Midbrain (tissue), 1 donor: ENCODE measurements around the gene CIDEC.

Experiments
- DNase-seq: peaks from one replicate; lab custom pipeline; 2025; lab: John Stamatoyannopoulos, UW

CIDEC gene

DNA sequence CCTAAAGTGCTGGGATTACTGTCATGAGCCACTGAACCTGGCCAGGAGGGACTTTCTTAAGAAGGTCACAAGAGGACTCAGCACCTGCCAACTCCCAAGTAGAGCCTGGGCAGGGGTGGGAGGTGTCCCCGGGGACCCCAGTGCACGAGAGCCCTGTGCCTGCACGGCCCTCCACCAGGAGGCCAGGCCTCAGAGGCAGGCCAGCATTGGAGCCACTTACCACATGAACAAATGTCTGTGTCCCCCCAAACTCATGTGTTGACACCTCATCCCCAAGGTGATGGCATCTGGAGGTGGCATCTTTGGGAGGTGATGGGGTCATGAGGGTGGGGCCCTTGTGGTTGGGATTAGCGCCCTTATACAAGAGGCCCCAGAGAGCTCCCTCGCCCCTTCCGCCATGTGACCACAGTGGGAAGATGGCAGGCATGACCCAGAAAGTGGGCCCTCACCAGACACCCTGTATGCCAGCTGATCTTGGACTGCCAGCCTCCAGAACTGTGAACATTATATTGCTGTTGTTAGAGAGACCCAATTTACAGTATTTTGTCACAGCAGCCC, 33.0 kb downstream of the CIDEC start:
- no peak for DNase-seq

DNA sequence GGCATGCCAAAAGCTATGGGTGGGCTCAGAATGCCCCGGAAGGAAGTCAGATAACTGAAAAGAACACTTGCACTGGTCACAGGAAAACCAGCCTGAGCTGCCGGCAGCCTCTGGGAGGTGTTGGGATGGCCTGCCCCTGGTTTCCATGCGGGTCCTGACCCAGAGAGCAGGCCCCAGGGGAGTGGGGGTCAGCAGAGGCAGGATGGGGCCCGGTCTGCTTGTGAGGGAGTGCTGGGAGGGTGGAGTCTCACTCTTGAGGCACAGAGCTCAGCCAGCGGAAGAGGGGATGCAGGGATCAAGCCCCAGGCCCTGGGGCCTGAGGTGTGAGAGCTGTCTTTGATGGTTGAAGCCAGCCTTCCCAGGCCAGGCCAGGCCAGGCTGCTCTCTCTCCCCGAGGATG, 33.8 kb downstream of the CIDEC start:
- no peak for DNase-seq

DNA sequence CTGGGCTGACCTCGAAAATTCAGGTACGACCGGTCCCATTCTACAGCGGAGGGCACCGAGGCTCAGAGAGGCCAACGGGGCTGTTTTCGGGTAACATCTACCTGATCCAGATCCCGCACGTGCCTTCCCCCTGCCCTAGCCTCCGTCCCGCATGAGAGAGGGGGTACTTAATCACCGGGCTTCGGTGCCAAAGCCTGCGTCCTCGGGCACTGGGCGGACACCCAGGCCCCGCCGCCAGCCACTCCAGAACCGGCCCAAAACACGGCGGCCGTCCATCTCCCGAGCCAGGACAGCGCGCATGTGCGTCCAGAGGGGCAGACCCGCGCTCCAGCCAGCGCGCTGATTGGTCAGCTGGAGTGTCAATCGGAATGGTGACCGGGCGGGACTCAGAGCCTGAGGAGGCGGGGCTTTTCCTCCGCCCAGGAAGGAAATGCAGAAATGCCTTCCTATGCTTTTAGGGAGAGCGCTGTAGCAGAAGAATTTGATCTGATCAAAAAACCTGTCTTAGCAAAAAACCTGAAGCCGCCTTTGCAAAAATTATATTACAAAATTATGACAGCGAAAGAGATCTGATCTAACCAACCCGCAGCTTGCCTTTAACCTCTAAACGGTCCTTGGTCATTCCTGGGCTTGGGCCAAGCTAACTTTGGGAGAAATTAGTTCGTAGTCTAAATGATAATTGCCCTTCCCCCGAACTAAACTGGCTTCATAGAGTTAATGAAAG, 36.2 kb downstream of the CIDEC start, which contains the start of gene RPUSD3:
TSS of gene RPUSD3 (minus strand) at position 294 of the 724 bp plus-strand sequence. CDS start at position 276, 18 bp downstream.
- peak; percentile 98 for DNase-seq

DNA sequence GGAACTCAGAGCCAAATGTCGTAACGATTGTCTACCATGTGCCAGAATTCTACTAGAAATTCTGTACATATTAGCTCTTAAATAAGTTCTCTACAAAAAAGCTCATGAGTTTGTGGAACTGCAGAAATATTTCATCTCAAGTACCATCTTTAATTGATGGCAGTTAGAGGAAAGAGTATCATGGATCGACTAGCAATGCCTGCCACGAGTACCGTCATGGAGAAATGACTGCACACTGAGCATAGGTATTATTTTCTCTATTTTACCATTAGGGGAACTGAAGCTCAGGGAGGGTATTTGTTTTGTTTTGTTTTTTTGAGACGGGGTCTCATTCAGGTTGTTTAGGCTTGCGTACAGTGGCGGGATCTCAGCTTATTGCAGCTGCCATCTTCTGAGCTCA, 39.0 kb downstream of the CIDEC start:
- DNase-seq: no peak

DNA sequence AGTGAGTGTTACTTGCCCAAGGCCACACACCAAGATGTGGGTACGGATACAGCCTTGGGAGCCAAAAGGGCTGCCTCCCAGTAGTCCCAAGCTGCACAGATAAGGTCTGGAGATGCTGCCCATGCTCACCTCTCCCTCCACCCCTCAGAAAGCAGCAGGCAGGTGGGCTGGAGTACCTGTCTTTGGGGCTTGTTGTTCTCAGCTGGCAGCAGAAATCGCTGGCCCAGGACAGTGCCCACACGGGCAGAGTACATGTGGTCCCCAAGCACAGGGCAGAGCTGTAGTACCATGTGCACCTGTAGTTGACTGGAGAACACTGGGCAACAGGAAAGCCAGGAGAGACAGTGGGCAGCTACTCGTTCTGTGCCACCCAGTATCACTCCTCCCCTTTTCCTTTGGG, 41.2 kb downstream of the CIDEC start:
- DNase-seq: no peak

DNA sequence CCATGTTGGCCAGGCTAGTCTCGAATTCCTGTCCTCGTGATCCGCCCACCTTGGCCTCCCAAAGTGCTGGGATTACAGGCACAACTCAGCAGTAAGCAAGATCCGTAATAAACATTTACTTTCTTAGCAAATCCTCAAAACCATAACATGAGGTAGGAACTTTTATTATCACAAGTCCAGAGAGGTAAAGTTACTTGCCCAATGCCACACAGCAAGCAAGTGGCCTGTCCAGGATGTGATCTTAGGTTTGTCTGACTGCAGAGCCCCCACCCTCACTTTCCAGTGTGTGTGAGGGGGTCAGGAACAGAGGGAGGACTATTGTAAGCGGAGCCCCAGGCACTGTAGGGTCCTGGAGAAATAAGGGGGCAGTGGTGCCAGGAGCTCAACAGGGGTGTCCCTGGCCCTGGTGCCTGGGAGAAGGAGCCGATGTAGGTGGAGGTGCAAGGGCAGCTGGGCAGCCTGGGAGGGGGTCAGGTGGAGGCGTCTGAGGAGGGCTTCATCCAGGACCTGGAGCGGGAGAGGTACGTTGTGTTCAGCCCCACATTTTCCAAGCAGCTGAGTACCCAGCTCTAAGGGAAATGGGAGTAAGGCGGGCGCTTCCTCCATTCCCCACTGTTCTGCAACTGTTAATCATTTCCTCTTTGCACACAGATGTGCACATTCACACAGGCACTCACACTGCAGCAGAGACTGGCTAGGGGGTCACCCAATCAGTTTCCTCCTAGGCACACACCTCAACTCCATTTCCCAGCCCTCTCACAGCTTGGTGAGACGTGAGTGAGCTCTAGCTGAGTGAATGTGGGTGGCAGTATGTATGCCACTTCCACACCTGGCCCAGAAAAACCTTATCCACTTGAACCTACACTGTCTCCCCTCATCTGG, 42.1 kb downstream of the CIDEC start:
- DNase-seq: no peak

DNA sequence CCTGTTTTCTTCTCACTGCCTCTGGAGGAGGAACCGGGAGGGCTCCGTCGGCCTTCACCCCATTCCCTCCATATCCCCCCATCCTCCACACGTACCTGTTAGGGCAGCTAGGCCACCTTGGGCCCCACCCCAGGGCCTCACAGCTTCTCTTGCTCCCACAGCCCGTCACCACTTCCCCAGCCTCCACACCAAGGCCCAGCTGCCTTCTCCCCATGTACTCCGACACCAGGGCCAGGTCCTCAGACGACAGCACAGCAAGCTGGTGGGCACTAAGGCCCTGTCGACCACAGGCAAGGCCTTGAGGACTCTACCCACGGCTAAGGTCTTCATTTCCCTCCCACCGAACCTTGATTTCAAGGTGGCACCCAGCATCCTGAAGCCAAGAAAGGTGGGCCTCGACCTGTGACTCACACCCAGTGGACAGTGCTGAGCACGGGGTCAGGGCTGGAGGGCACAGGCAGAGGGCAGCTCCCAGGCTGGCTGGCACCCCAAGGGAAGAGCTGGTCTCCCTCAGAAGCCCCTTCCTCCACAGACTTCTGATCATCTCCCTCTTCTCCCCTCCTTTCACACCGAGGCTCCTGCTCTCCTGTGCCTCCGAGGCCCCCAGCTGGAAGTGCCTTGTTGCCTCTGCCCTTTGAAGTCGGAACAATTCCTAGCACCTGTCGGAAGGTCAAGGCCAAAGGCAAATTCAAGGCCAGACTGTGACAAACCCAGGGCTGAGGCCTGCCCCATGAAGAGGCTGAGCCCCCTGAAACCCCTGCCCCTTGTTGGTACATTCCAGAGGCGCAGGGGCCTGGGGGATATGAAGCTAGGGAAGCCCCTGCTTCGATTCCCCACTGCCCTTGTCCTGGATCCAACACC, 45.3 kb downstream of the CIDEC start:
- DNase-seq: no peak

DNA sequence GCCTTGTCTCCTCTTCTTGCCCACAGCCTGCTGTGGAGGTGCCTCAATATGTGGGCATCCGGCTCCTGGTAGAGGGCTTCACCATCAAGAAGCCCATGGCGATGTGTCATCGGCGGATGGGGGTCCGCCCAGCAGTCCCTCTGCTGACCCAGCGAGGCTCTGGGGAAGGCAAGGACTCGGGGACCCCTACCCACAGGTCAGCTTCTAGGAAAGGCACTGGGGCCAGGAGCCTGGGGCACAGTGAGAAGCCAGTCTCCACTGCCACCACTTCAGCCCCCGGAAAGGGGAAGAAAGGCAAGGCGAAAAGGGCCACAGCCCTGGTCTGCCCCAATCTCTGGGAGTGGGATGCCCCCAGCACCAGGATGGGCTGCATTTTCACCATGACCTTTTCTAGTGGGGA, 47.0 kb downstream of the CIDEC start:
- DNase-seq: no peak

DNA sequence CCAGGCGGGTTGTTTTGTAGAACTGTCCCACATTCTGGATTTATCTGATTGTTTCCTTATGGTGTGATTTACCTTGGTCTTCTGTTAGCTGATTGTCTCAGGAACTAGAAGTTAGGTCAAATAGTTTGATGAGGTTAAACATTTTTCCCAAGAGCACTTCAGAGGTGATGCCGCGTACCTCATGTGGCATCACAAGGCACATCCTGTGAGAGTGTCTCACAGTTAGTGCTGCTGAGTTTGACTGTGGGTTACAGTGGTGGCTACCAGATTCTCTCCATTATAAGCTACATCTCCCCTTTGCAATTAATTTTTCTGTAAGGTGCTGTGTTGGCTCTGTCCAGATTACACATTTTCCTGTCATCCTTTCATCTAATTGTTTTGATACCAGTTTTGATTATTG, 48.8 kb downstream of the CIDEC start:
- no peak for DNase-seq

DNA sequence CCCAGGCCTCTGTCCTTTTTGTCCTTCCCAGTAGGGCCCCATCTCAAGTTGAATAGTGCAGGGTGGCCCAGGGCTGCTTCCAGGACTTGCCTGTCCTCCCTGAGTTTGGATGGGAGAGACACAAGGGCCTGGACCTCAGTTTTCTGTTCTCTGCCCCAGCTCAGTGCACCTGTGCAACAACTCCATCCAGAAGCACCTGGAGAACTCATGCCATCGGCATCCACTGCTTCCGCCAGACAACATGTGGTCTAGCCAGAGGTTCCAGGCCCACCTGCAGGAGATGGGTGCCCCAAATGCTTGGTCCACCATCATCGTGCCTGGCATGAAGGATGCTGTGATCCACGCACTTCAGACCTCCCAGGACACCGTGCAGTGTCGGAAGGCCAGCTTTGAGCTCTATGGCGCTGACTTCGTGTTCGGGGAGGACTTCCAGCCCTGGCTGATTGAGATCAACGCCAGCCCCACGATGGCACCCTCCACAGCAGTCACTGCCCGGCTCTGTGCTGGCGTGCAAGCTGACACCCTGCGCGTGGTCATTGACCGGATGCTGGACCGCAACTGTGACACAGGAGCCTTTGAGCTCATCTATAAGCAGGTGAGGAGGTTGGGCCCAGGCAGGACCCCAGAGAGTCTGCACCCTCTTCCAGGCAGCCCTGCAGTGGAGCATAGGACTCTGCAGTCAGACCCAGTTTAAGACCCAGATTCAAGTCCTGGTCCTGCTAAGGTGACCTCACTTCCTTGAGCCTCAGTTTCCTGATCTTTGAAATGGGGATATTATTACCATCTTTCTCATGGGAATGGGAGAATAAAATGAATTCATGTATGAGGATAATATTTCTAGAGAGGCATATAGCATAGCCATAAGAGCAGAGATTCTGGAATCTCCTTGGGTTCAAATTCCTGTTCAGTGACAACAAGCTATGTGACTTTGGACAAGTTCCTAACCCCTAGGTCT, 51.0 kb downstream of the CIDEC start:
- DNase-seq: no peak

DNA sequence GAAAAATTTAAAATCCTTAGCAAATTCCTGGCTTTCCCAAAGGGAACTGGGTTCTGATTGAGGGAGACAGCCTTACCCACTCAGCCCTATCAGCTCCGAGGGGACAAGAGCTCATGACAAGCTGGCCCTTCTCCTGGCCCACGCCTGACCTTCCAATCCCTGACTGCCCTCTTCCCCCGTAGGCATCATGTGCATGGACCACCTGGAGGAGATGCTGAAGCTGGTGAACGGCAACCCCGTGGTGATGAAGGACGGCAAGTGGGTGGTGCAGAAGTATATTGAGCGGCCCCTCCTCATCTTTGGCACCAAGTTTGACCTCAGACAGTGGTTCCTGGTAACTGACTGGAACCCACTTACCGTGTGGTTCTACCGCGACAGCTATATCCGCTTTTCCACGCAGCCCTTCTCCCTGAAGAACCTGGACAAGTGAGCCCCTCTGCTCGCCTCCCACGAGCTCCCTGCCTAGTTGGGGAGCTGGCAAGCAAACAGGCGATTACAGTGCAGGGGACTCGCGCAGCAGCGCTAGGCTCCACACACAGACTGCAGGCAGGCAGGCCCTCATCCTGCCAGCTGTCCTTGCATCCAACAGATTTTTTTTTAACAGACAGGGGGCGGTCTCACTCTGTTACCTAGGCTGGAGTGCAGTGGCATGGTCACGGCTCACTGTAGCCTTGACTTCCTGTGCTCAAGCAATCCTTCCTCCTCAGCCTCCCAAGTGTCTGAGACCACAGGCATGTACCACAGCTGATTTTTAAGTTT, 53.1 kb downstream of the CIDEC start:
- DNase-seq: no peak

DNA sequence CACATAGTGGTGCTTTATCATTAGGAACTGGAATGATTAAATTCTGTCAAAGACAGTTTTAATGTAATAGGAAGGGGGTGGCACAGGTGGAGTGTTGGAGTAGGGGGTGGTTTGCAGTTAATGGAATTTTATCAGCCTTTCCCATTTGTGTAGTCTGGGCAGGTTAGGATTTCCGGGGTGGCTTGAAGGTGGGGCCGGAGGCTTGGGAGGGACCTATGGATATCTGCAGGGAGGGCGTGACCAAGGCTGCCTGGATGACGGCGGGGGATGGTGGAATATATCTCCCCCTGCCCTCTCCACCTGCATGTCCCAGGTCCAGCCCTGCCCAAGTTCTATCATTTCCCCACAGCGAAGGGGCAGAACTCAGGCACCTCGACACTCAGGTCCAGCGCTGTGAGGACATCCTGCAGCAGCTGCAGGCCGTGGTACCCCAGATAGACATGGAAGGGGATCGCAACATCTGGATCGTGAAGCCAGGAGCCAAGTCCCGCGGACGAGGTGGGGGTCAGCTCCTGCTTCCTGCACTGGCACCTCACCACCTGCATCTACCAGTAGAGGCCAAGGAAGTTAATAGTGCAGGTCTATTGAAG, 54.5 kb downstream of the CIDEC start:
- no peak for DNase-seq

DNA sequence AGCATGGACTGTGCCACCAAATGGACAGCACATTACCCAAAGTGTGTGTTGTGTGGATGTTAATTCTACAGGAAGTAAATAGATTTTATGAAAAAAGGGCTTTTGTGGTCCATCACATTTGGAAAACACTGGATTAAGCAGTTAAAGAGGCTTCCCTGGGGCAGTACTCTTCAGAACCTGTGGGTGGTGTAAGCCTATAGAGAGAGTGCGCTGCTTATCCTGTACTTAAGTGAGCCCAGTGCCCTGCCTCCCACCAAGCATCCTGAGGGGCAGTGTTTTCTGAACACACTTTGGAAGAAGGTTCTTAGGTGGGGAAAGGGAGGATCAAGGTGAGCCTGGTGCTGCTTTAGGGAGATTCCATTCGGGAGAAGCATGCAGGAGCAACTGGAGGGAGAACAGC, 59.1 kb downstream of the CIDEC start:
- DNase-seq: no peak

DNA sequence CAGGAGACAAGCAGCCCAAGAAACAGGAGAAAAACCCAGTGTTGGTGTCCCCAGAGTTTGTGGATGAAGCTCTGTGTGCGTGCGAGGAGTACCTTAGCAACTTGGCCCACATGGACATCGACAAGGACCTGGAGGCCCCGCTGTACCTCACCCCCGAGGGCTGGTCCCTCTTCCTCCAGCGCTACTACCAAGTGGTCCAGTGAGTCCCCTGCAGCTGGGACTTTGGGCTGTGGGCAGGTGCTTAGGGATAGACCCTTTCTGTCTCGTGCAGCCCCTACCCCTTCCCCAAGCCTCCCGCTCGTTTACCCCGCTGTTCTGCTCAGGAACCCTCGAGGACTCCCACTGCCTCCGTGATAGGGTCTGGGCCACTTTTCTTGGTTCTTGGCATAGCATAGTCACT, 59.5 kb downstream of the CIDEC start:
- DNase-seq: no peak

DNA sequence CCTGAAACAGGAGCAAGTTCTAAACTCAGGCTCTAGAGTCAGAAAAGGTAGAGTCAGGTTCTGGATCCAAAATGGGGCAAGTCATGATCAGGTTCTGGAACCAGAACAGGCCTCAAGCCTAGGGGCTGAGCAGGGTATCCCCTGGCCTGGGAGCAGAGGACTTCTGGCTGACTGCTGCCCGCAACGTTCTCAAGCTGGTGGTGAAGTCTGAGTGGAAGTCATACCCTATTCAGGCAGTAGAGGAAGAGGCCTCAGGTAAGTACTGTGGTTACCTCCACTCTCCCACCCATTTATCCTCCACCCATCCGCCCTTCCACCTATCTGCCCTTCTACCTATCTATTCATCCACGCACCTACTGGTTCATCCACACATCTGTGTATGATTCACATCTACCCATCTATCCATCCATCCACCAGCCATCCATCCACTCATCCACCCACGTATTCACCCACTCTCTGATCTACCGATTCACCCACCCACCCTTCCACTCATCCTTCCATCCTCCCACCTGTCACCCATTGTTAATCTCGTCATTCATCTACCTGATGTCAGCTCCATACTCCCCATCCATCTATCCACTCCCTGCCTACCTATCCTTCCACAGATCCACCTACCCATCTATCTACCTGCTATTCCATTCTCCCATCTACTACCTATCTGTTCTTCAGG, 61.3 kb downstream of the CIDEC start:
- no peak for DNase-seq

DNA sequence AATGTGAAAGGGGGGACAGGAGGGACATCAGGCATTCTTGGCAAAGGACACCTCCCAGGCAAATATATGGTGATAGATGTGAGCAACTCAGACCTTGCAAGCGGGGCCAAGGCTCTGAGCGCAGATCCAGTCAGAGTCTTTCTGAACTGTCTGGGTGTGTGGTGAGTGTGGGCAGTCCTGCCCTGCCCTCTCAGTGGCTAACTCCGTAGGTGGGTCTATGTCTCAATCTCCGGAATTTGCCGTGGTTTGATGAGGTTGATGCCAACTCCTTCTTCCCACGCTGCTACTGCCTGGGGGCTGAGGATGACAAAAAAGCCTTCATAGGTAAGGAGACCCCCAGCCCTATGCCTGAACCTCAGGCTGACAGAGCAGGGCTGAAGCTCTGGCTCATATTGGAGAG, 62.6 kb downstream of the CIDEC start:
- no peak for DNase-seq
